ENCODE measurements around the gene COG3. TPM values are rescaled to one million over a fixed set of nuclear protein-coding genes. Genes with fewer than 3 reads are reported as not detected.

Gene COG3, protein sequence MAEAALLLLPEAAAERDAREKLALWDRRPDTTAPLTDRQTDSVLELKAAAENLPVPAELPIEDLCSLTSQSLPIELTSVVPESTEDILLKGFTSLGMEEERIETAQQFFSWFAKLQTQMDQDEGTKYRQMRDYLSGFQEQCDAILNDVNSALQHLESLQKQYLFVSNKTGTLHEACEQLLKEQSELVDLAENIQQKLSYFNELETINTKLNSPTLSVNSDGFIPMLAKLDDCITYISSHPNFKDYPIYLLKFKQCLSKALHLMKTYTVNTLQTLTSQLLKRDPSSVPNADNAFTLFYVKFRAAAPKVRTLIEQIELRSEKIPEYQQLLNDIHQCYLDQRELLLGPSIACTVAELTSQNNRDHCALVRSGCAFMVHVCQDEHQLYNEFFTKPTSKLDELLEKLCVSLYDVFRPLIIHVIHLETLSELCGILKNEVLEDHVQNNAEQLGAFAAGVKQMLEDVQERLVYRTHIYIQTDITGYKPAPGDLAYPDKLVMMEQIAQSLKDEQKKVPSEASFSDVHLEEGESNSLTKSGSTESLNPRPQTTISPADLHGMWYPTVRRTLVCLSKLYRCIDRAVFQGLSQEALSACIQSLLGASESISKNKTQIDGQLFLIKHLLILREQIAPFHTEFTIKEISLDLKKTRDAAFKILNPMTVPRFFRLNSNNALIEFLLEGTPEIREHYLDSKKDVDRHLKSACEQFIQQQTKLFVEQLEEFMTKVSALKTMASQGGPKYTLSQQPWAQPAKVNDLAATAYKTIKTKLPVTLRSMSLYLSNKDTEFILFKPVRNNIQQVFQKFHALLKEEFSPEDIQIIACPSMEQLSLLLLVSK
- polyA plus RNA-seq = 80.5 and 90.2 TPM in 2 replicates
- 85.7 and 90.3 TPM in 2 replicates for polyA minus RNA-seq

DNA sequence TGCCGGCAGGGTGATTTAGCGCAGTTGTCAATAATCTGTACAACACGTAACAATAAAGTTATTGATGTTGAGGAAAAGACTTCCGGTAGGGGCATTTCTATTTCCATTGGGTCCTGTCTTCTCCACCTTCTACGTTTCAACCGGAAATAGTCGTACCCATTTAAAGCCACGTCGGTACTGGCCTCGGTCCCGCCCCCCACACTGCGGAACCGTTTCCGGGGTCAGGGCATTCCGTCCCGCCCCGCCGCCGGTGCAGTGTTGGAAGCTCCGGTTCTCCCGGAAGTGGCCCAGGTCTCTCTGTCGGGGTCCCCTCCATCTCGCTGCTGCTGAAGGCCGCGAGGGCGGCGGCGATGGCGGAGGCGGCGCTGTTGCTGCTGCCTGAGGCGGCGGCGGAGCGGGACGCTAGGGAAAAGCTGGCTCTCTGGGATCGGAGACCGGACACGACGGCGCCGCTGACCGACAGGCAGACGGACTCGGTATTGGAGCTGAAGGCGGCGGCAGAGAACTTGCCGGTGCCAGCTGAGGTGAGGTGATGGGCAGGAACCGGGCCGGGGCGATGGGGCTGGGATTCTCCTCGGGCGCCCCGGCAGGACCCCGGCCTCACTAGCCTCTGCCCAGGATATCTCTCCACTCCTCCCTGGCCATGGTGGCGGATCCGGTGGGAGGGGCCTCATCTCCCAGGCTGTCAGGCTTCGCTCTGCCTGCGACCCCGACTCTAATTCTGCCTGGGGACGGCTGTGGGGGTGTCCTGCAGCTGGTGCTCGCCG lies at the start of gene COG3:
TSS of gene COG3 (plus strand) at position 253 of the 767 bp plus-strand sequence. CDS start at position 351, 98 bp downstream.
- peak within 1 kb of the TSS; percentile 84 for H3K4me2 ChIP-seq (ENCODE audit: low read length)
- TF ChIP-seq CTCF (IDR thresholded peaks at IDR 0.05; ENCODE audit: poor library complexity, severe bottlenecking) (no peak), EP300 (conservative IDR thresholded peaks at IDR 0.05; ENCODE audit: poor library complexity, severe bottlenecking) (peak; percentile 84), MXI1 (conservative IDR thresholded peaks at IDR 0.05; ENCODE audit: poor library complexity, severe bottlenecking) (peak; percentile 73), SMC3 (conservative IDR thresholded peaks at IDR 0.05; ENCODE audit: poor library complexity) (peak; percentile 68), POLR2AphosphoS5 (IDR thresholded peaks at IDR 0.05) (peak; percentile 81), EZH2 (IDR thresholded peaks at IDR 0.05; ENCODE audit: borderline replicate concordance, insufficient read depth, low read length, poor library complexity, severe bottlenecking) (no peak), RAD21 (conservative IDR thresholded peaks at IDR 0.05) (peak; percentile 57), TAF1 (IDR thresholded peaks at IDR 0.05; ENCODE audit: low read depth) (peak; percentile 57)
- TF ChIP-seq, protein P1, sequence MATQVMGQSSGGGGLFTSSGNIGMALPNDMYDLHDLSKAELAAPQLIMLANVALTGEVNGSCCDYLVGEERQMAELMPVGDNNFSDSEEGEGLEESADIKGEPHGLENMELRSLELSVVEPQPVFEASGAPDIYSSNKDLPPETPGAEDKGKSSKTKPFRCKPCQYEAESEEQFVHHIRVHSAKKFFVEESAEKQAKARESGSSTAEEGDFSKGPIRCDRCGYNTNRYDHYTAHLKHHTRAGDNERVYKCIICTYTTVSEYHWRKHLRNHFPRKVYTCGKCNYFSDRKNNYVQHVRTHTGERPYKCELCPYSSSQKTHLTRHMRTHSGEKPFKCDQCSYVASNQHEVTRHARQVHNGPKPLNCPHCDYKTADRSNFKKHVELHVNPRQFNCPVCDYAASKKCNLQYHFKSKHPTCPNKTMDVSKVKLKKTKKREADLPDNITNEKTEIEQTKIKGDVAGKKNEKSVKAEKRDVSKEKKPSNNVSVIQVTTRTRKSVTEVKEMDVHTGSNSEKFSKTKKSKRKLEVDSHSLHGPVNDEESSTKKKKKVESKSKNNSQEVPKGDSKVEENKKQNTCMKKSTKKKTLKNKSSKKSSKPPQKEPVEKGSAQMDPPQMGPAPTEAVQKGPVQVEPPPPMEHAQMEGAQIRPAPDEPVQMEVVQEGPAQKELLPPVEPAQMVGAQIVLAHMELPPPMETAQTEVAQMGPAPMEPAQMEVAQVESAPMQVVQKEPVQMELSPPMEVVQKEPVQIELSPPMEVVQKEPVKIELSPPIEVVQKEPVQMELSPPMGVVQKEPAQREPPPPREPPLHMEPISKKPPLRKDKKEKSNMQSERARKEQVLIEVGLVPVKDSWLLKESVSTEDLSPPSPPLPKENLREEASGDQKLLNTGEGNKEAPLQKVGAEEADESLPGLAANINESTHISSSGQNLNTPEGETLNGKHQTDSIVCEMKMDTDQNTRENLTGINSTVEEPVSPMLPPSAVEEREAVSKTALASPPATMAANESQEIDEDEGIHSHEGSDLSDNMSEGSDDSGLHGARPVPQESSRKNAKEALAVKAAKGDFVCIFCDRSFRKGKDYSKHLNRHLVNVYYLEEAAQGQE (IDR thresholded peaks at IDR 0.05; ENCODE audit: borderline replicate concordance) = peak; percentile 90
- H3K27me3 ChIP-seq (ENCODE audit: insufficient read depth, low read depth, low read length) = no peaks in the 10 kb centered on the region
- peak within 1 kb of the TSS; percentile 95 for H3K27ac ChIP-seq (ENCODE audit: low read length)
- H3K79me2 ChIP-seq (replicated peaks; ENCODE audit: insufficient read depth, low read length) = peaks cover 44% of the 10 kb centered on the region
- peak within 1 kb of the TSS; percentile 79 for H3K4me3 ChIP-seq (ENCODE audit: low read length)
- H3K9me3 ChIP-seq (ENCODE audit: low read length) = no peaks in the 10 kb centered on the region
- no peaks in the 10 kb centered on the region for H4K20me1 ChIP-seq (ENCODE audit: insufficient read depth)
- H3F3A ChIP-seq (ENCODE audit: insufficient read depth, low read length, poor library complexity, severe bottlenecking) = peaks cover 4% of the 10 kb centered on the region
- H3K9me2 ChIP-seq (ENCODE audit: insufficient read depth, low read length) = no peaks in the 10 kb centered on the region
- H3K9ac ChIP-seq (ENCODE audit: low read length) = peak within 1 kb of the TSS; percentile 96
- H3K36me3 ChIP-seq (ENCODE audit: insufficient read depth, low read length) = no peaks in the 10 kb centered on the region
- H2AFZ ChIP-seq (ENCODE audit: low read depth, low read length) = peak within 1 kb of the TSS; percentile 94

Data from neural cell (in vitro differentiated cells).